Esophagus mucosa (tissue), 1 donor: ENCODE measurements around the gene MED15. TPM values are rescaled to one million over a fixed set of nuclear protein-coding genes. Genes with fewer than 3 reads are reported as not detected.
"Not testable (repeated sequence)": the region's sequence is repeated elsewhere in the genome, so short reads cannot be mapped to it uniquely, and the experiment has no call there.

ENCODE experiments used
- ATAC-seq: fragments of 200-7000 bp; cut with Tn5 transposase; one replicate; pipeline ENCODE4 v1.9.1; 2020
- total RNA-seq: library from RNA; stranded (reverse); gene quantifications from one replicate; pipeline ENCODE4 v1.2.4, GENCODE V29; 2023
- donor health status: DM: yes; HTN: yes; CAD: no.

Gene MED15
- total RNA-seq, 1 donor from 2014 or later, result 51.7 TPM

GRCh38 chr22:20484948-20485683, 22.3 kb upstream of the MED15 start:
- ATAC-seq, result no peak

- no peak for ATAC-seq
Measured at GRCh38 chr22:20486229-20486628, 21.2 kb upstream of the MED15 start.

GRCh38 chr22:20487715-20488114, 19.7 kb upstream of the MED15 start:
- ATAC-seq, result no peak

GRCh38 chr22:20488946-20489345, 18.5 kb upstream of the MED15 start:
- ATAC-seq, result no peak

- no peak for ATAC-seq
Measured at GRCh38 chr22:20490183-20490940, 17.0 kb upstream of the MED15 start.

- no peak for ATAC-seq
Measured at GRCh38 chr22:20490941-20491307, 16.5 kb upstream of the MED15 start.

- ATAC-seq, result no peak
Measured at GRCh38 chr22:20491346-20491745, 16.1 kb upstream of the MED15 start.

- peak; percentile 27 for ATAC-seq
Measured at GRCh38 chr22:20494978-20495860, 12.2 kb upstream of the MED15 start, which contains the start of gene KLHL22. TSS of gene KLHL22 (minus strand) at chr22:20495795. CDS start at chr22:20489211, 6,584 bp downstream.

GRCh38 chr22:20495861-20496681, 11.3 kb upstream of the MED15 start:
- peak; percentile 95 for ATAC-seq

GRCh38 chr22:20497426-20497825, 10.0 kb upstream of the MED15 start:
- ATAC-seq, result no peak

- ATAC-seq, result no peak
Measured at GRCh38 chr22:20498913-20499312, 8.5 kb upstream of the MED15 start.

- ATAC-seq, result no peak
Measured at GRCh38 chr22:20499769-20500168, 7.6 kb upstream of the MED15 start.

GRCh38 chr22:20503816-20504215, 3.6 kb upstream of the MED15 start:
- ATAC-seq, result peak; percentile 39

GRCh38 chr22:20504293-20504922, 3.0 kb upstream of the MED15 start:
- ATAC-seq, result not testable (repeated sequence)

- ATAC-seq, result no peak
Measured at GRCh38 chr22:20506543-20507252, 712 bp upstream of the MED15 start.

- not testable (repeated sequence) for ATAC-seq
Measured at GRCh38 chr22:20508067-20508755, 801 bp downstream of the MED15 start.

- ATAC-seq, result no peak
Measured at GRCh38 chr22:20508815-20509271, 1.4 kb downstream of the MED15 start.

GRCh38 chr22:20509344-20510047, 2.1 kb downstream of the MED15 start:
- peak; percentile 72 for ATAC-seq

GRCh38 chr22:20510811-20511577, 3.6 kb downstream of the MED15 start:
- no peak for ATAC-seq
